GM21381 (cell line): ENCODE measurements around the gene JAM3.

Experiments
- ATAC-seq: cut with Tn5 transposase; IDR thresholded peaks from one replicate; pipeline ENCODE4 v1.9.1; 2021; ENCODE audit warnings: mild to moderate bottlenecking, moderate library complexity; ENCODE audit not compliant: unreplicated experiment

The JAM3 gene

GRCh38 chr11:134140961-134141490, 72.2 kb downstream of the JAM3 start:
- no peak for ATAC-seq

GRCh38 chr11:134142536-134142935, 73.7 kb downstream of the JAM3 start:
- no peak for ATAC-seq

GRCh38 chr11:134143801-134144200, 74.9 kb downstream of the JAM3 start:
- no peak for ATAC-seq

GRCh38 chr11:134144744-134145143, 75.9 kb downstream of the JAM3 start:
- ATAC-seq: no peak

- no peak for ATAC-seq
Observed at GRCh38 chr11:134145715-134146114, 76.8 kb downstream of the JAM3 start.

GRCh38 chr11:134146598-134146997, 77.7 kb downstream of the JAM3 start:
- ATAC-seq: no peak

GRCh38 chr11:134149371-134149770, 80.5 kb downstream of the JAM3 start:
- no peak for ATAC-seq

GRCh38 chr11:134150195-134150903, 81.5 kb downstream of the JAM3 start:
- ATAC-seq: no peak

GRCh38 chr11:134151083-134151747, 82.3 kb downstream of the JAM3 start:
- no peak for ATAC-seq

GRCh38 chr11:134152696-134153095, 83.8 kb downstream of the JAM3 start:
- no peak for ATAC-seq

- ATAC-seq: no peak
Observed at GRCh38 chr11:134153147-134153905, 84.5 kb downstream of the JAM3 start.

- ATAC-seq: no peak
Observed at GRCh38 chr11:134154441-134154840, 85.6 kb downstream of the JAM3 start.

GRCh38 chr11:134155456-134155855, 86.6 kb downstream of the JAM3 start:
- ATAC-seq: no peak

- ATAC-seq: no peak
Observed at GRCh38 chr11:134155946-134156865, 87.3 kb downstream of the JAM3 start.

- no peak for ATAC-seq
Observed at GRCh38 chr11:134157451-134157850, 88.6 kb downstream of the JAM3 start.

GRCh38 chr11:134158023-134158422, 89.2 kb downstream of the JAM3 start:
- no peak for ATAC-seq

GRCh38 chr11:134159652-134160051, 90.8 kb downstream of the JAM3 start:
- ATAC-seq: no peak

- ATAC-seq: no peak
Observed at GRCh38 chr11:134164490-134165370, 95.9 kb downstream of the JAM3 start.

- no peak for ATAC-seq
Observed at GRCh38 chr11:134170177-134170918, 101.5 kb downstream of the JAM3 start.
